Measurements from ENCODE around the gene MIA. TPM values are rescaled to one million over a fixed set of nuclear protein-coding genes. Genes with fewer than 3 reads are reported as not detected.
"Not testable (repeated sequence)": the region's sequence is repeated elsewhere in the genome, so short reads cannot be mapped to it uniquely, and the experiment has no call there.

MIA gene
- total RNA-seq, 1 experiment from 2014 or later = not detected

DNA sequence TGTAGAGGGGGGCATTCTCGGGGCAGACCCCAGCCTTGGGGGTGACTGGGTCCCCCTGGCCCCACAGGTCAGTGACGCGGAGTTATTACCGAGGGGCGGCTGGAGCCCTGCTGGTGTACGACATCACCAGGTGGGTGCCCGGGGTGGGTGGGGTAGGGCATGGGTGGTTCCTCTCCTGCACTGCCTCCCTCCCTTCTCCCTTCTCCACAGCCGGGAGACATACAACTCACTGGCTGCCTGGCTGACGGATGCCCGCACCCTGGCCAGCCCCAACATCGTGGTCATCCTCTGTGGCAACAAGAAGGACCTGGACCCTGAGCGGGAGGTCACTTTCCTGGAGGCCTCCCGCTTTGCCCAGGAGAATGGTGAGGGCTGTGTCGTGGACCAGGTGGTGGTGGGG lies 8.4 kb downstream of the MIA start:
- Histone ChIP-seq H3K36me3 (replicated peaks; ENCODE audit: control insufficient read depth, insufficient read depth, low read length) (no peaks in the 10 kb centered on the region; the same call in 1 of the 2 replicates), H3K4me3 (ENCODE audit: insufficient read depth, low read depth, low read length) (no peak overlapping the region), H3K27me3 (ENCODE audit: control insufficient read depth, insufficient read depth, low read length) (no peaks in the 10 kb centered on the region)
- peak; percentile 42 for DNase-seq

DNA sequence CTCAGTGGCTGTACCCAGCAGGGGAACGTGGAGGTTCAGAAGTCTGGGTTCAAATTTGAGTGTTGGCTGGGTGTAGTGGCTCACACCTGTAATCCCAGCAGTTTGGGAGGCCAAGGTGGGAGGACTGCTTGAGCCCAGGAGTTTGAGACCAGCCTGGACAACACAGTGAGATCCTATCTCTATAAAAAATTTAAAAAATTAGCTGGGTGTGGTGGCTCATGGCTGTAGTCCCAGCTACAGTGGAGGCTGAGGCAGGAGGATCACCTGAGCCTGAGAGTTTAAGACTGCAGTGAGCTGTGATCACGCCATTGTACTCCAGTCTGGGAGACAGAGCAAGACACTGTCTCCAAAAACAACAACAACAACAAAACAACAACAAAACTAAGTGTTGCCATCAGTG lies 8.8 kb downstream of the MIA start:
- H3K4me3 ChIP-seq (ENCODE audit: insufficient read depth, low read depth, low read length); H3K36me3 ChIP-seq (replicated peaks; ENCODE audit: control insufficient read depth, insufficient read depth, low read length); H3K27me3 ChIP-seq (ENCODE audit: control insufficient read depth, insufficient read depth, low read length); DNase-seq: not testable (repeated sequence)

DNA sequence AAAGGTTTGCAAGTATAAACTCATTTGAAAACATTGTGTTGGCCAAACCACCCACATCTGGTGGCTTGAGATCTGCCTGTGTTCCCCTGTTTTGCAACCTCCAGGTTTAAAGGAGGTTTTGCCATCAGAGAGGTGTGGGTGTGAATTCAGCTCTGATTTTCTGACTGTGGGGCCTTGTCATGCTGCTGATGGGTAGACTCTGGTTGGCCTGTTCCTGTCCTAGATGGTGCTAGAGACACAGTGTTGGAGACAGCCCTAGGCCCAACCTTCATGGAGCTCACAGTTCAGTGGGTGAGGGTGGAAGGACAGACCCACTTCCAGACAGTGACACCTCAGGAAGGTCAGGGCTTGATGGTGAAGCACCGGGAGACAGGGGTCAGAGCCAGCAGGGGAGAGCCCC lies 10.2 kb downstream of the MIA start:
- H3K36me3 ChIP-seq (replicated peaks; ENCODE audit: control insufficient read depth, insufficient read depth, low read length) = no peaks in the 10 kb centered on the region; the same call in 1 of the 2 replicates
- no peaks in the 10 kb centered on the region for H3K27me3 ChIP-seq (ENCODE audit: control insufficient read depth, insufficient read depth, low read length)
- no peak overlapping the region for H3K4me3 ChIP-seq (ENCODE audit: insufficient read depth, low read depth, low read length)
- DNase-seq = no peak

- peak; percentile 48 for DNase-seq
- Histone ChIP-seq H3K27me3 (ENCODE audit: control insufficient read depth, insufficient read depth, low read length) (no peaks in the 10 kb centered on the region), H3K36me3 (replicated peaks; ENCODE audit: control insufficient read depth, insufficient read depth, low read length) (no peaks in the 10 kb centered on the region; the same call in 1 of the 2 replicates), H3K4me3 (ENCODE audit: insufficient read depth, low read depth, low read length) (no peak overlapping the region)
Measured at GRCh38 chr19:40786060-40787037, 11.0 kb downstream of the MIA start.

- Histone ChIP-seq H3K4me3 (ENCODE audit: insufficient read depth, low read depth, low read length) (no peak overlapping the region), H3K27me3 (ENCODE audit: control insufficient read depth, insufficient read depth, low read length) (no peaks in the 10 kb centered on the region), H3K36me3 (replicated peaks; ENCODE audit: control insufficient read depth, insufficient read depth, low read length) (no peaks in the 10 kb centered on the region)
- DNase-seq = no peak
Measured at GRCh38 chr19:40791349-40791748, 16.0 kb downstream of the MIA start.

DNA sequence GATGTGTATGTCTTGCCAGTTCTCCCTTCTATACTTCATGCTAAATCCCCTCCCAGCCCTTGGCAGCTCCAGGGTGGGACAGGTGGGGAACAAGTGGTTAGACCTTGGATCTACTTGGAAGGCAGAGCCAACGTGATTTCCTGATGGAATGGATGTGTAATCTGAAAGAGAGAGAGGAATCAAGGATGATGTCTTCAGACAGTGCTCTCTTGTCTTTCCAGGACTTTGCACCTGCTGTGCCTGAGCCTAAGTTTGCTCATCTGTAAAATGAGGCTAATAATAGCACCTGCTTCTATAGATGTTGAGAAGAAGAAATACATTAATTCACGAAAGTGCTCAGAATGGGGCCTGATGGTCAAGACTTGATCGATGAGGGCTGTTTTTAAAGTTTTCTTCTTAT lies 16.7 kb downstream of the MIA start:
- DNase-seq = no peak
- no peak overlapping the region for H3K4me3 ChIP-seq (ENCODE audit: insufficient read depth, low read depth, low read length)
- H3K36me3 ChIP-seq (replicated peaks; ENCODE audit: control insufficient read depth, insufficient read depth, low read length) = no peaks in the 10 kb centered on the region
- H3K27me3 ChIP-seq (ENCODE audit: control insufficient read depth, insufficient read depth, low read length) = no peaks in the 10 kb centered on the region

DNA sequence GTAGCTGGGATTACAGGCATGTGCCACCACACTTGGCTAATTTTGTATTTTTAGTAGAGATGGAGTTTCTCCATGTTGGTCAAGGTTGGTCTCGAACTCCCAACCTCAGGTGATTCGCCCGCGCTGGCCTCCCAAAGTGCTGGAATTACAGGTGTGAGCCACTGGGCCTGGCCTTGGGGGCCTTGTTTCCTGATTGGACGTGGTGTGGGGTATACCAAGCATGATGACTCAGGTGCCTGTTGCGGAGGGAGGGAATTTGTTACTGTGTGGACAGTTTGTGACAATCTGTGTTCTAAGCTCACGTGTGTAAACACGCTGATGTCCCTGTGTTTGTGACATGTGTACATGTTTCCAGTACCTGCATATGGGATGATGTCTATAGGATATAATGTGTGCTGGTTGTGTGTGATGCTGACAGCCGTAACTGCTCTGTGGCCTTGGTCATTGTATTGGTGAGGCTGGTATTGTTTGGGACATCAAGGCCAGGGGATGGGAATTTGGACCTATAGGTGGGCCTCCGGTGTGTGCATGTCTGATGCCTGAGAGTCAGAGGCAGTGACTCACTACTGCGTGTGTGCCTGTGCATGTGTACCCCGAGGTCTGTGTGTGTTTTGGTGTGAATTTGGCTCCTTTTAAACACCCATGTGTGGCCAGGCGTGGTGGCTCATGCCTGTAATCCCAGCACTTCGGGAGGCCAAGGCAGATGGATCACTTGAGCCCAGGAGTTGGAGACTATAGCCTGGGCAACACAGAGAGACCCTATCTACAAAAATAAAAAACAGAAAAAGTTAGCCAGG lies 22.0 kb downstream of the MIA start:
- Histone ChIP-seq H3K27me3 (ENCODE audit: control insufficient read depth, insufficient read depth, low read length) (no peaks in the 10 kb centered on the region), H3K36me3 (replicated peaks; ENCODE audit: control insufficient read depth, insufficient read depth, low read length) (peaks cover 9% of the 10 kb centered on the region), H3K4me3 (ENCODE audit: insufficient read depth, low read depth, low read length) (no peak overlapping the region)
- no peak for DNase-seq

DNA sequence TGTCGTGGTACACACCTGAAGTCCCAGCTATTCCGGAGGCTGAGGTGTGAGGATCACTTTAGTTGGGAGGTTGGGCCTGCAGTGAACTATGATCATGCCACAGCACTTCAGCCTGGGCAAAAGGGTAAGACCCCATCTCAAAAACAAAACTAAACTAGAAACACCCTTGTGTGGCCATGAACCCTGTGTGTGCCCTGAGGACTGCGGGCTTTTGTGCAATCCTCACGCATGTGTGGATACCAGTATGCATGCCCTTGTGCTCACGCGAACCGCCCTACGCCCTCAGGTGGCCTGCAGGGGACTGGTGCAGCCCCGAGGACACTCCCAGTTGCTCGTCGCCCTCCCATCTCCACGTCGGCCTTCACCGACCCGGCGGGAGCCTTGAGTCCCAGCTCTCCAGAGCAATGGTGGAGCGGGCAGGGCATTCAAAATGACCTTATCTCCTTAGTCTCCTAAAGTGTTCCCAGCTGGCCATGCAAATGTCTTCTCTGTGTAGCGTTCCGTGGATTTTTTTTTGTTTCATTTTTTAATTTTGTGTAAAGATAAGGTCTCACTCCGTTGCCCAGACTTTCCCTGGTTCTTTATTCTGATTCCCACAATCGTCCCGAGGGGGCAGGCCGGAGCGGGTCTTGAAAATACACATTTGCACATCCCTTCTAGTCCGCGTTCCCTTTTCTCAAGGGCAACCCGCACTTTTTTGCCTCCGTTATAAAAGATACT lies 22.8 kb downstream of the MIA start:
- Histone ChIP-seq H3K27me3 (ENCODE audit: control insufficient read depth, insufficient read depth, low read length) (no peaks in the 10 kb centered on the region), H3K36me3 (replicated peaks; ENCODE audit: control insufficient read depth, insufficient read depth, low read length) (peaks cover 9% of the 10 kb centered on the region), H3K4me3 (ENCODE audit: insufficient read depth, low read depth, low read length) (peak overlapping the region; percentile 55)
- DNase-seq = peak; percentile 96

DNA sequence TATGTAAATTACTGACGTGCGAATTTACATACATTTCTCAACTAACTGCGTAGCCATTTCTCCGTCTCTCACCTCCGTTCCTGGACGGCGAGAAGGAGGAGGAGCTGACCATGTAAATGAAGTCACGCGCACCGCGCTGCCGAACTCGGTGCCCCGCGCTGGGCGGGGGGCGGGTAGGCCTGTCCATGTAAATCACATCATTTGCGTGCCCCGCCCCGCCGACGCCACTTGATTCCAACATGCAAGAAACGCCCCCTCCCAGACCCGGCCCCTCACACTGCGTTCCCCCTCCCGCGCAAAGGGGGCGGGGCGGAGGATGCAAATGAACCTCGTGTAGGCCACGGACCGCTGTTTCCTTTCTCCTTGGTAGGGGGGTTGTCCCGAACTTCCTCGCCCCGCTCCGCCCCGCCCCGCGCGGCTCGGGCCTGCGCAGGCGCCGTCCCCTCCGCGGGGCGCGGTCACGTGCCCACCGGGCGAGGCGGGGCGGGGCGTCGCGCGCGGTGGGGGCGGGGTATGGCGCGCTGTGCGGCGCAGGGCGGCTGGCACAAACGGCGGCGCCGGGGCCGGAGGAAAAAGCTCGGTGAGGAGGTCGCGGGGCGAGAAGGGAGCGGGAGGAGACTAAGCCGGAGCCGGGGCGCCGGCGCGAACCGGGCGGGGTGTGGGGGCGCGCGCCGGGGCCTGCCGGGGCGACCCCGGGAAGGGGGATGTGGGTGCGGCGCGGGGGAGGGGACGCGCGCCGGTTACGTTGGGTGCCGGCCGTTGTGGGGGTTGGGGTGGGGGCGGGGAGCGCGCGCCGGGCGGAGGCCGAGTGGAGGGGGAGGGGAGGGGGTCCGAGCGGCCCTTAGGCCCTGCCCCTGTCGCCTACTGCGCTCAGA lies 23.6 kb downstream of the MIA start, which contains the start of gene EGLN2:
TSS of gene EGLN2 (plus strand) at position 509 of the 875 bp plus-strand sequence. CDS start 1,382 bp downstream, outside the sequence.
- H3K27me3 ChIP-seq (ENCODE audit: control insufficient read depth, insufficient read depth, low read length) = no peaks in the 10 kb centered on the region
- peak within 1 kb of the TSS; percentile 96 for H3K4me3 ChIP-seq (ENCODE audit: insufficient read depth, low read depth, low read length)
- peaks cover 11% of the 10 kb centered on the region for H3K36me3 ChIP-seq (replicated peaks; ENCODE audit: control insufficient read depth, insufficient read depth, low read length)
- DNase-seq = peak; percentile 99

GRCh38 chr19:40799558-40800338 lies 24.4 kb downstream of the MIA start:
- Histone ChIP-seq H3K36me3 (replicated peaks; ENCODE audit: control insufficient read depth, insufficient read depth, low read length) (peaks cover 11% of the 10 kb centered on the region), H3K27me3 (ENCODE audit: control insufficient read depth, insufficient read depth, low read length) (no peaks in the 10 kb centered on the region), H3K4me3 (ENCODE audit: insufficient read depth, low read depth, low read length) (peak overlapping the region; percentile 96)
- DNase-seq = no peak

DNA sequence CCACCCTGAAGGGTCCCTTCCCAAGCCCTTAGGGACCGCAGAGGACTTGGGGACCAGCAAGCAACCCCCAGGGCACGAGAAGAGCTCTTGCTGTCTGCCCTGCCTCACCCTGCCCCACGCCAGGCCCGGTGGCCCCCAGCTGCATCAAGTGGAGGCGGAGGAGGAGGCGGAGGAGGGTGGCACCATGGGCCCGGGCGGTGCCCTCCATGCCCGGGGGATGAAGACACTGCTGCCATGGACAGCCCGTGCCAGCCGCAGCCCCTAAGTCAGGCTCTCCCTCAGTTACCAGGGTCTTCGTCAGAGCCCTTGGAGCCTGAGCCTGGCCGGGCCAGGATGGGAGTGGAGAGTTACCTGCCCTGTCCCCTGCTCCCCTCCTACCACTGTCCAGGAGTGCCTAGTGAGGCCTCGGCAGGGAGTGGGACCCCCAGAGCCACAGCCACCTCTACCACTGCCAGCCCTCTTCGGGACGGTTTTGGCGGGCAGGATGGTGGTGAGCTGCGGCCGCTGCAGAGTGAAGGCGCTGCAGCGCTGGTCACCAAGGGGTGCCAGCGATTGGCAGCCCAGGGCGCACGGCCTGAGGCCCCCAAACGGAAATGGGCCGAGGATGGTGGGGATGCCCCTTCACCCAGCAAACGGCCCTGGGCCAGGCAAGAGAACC lies 25.1 kb downstream of the MIA start:
- DNase-seq = peak; percentile 23
- Histone ChIP-seq H3K27me3 (ENCODE audit: control insufficient read depth, insufficient read depth, low read length) (no peaks in the 10 kb centered on the region), H3K36me3 (replicated peaks; ENCODE audit: control insufficient read depth, insufficient read depth, low read length) (peaks cover 13% of the 10 kb centered on the region), H3K4me3 (ENCODE audit: insufficient read depth, low read depth, low read length) (peak overlapping the region; percentile 96)

DNA sequence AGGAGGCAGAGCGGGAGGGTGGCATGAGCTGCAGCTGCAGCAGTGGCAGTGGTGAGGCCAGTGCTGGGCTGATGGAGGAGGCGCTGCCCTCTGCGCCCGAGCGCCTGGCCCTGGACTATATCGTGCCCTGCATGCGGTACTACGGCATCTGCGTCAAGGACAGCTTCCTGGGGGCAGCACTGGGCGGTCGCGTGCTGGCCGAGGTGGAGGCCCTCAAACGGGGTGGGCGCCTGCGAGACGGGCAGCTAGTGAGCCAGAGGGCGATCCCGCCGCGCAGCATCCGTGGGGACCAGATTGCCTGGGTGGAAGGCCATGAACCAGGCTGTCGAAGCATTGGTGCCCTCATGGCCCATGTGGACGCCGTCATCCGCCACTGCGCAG lies 25.7 kb downstream of the MIA start:
- Histone ChIP-seq H3K4me3 (ENCODE audit: insufficient read depth, low read depth, low read length) (no peak overlapping the region), H3K27me3 (ENCODE audit: control insufficient read depth, insufficient read depth, low read length) (no peaks in the 10 kb centered on the region), H3K36me3 (replicated peaks; ENCODE audit: control insufficient read depth, insufficient read depth, low read length) (peaks cover 13% of the 10 kb centered on the region)
- DNase-seq = peak; percentile 25
